H9 (cell line): Measurements from ENCODE around the gene RNF186. TPM values are rescaled to one million over a fixed set of nuclear protein-coding genes. Genes with fewer than 3 reads are reported as not detected.

ENCODE experiments used
- DNase-seq: peaks from one replicate; pipeline ENCODE4 v3.0.0-alpha.2; 2017
- H2AFZ ChIP-seq: one replicate; pipeline ENCODE4 v1.6.1; 2013; ENCODE audit warnings: mild to moderate bottlenecking, low read length, control low read depth, moderate library complexity
- H2AK5ac ChIP-seq: 2 replicates; pipeline ENCODE4 v1.6.1; 2013; ENCODE audit warnings: low read length, control low read depth, mixed read lengths; ENCODE audit not compliant: insufficient read length
- H2BK120ac ChIP-seq: one replicate; pipeline ENCODE4 v1.6.1; 2013; ENCODE audit warnings: low read depth, mild to moderate bottlenecking, low read length, control low read depth, inconsistent platforms; ENCODE audit not compliant: poor library complexity, severe bottlenecking
- H2BK12ac ChIP-seq: 2 replicates; pipeline ENCODE4 v1.6.1; 2013; ENCODE audit warnings: low read length, control low read depth, mixed read lengths, low read depth; ENCODE audit not compliant: insufficient read length
- H2BK15ac ChIP-seq: 2 replicates; pipeline ENCODE4 v1.6.1; 2013; ENCODE audit warnings: low read depth, low read length, control low read depth
- H2BK20ac ChIP-seq: one replicate; pipeline ENCODE4 v1.6.1; 2013; ENCODE audit warnings: low read depth, mild to moderate bottlenecking, low read length, control low read depth, inconsistent platforms; ENCODE audit not compliant: poor library complexity, severe bottlenecking
- H2BK5ac ChIP-seq: 2 replicates; pipeline ENCODE4 v1.6.1; 2013; ENCODE audit warnings: low read length, control low read depth, mixed read lengths; ENCODE audit not compliant: insufficient read length
- H3K14ac ChIP-seq: 2 replicates; pipeline ENCODE4 v1.6.1; 2013; ENCODE audit warnings: low read length, control low read depth; ENCODE audit not compliant: insufficient read depth
- H3K18ac ChIP-seq: 2 replicates; pipeline ENCODE4 v1.6.1; 2013; ENCODE audit warnings: low read depth, mild to moderate bottlenecking, mixed read lengths, low read length, control low read depth; ENCODE audit not compliant: insufficient read length
- H3K23ac ChIP-seq: 2 replicates; pipeline ENCODE4 v1.6.1; 2013; ENCODE audit warnings: low read length, control low read depth, mixed read lengths, low read depth; ENCODE audit not compliant: insufficient read length
- H3K23me2 ChIP-seq: 2 replicates; pipeline ENCODE4 v1.6.1; 2013; ENCODE audit warnings: low read depth, mild to moderate bottlenecking, mixed read lengths, low read length, control low read depth; ENCODE audit not compliant: insufficient read length, poor library complexity, severe bottlenecking
- H3K27ac ChIP-seq: 2 replicates; pipeline ENCODE4 v1.5.1; 2013; ENCODE audit warnings: low read length, control low read depth, mixed read lengths, low read depth; ENCODE audit not compliant: insufficient read length
- H3K27me3 ChIP-seq: 2 replicates; pipeline ENCODE4 v1.6.1; 2013; ENCODE audit warnings: low read length, control low read depth, inconsistent platforms; ENCODE audit not compliant: insufficient read depth
- H3K4ac ChIP-seq: 2 replicates; pipeline ENCODE4 v1.6.1; 2013; ENCODE audit warnings: low read depth, mild to moderate bottlenecking, control low read depth, inconsistent platforms, low read length, moderate library complexity
- H3K4me1 ChIP-seq: 2 replicates; pipeline ENCODE4 v1.6.1; 2013; ENCODE audit warnings: low read length, control low read depth, inconsistent platforms; ENCODE audit not compliant: insufficient read depth
- H3K4me2 ChIP-seq: 2 replicates; pipeline ENCODE4 v1.6.1; 2013; ENCODE audit warnings: low read length, control low read depth, mixed read lengths; ENCODE audit not compliant: insufficient read length, insufficient read depth
- H3K56ac ChIP-seq: 2 replicates; pipeline ENCODE4 v1.6.1; 2013; ENCODE audit warnings: low read depth, mild to moderate bottlenecking, mixed read lengths, low read length, control low read depth; ENCODE audit not compliant: insufficient read length
- H3K79me1 ChIP-seq: 2 replicates; pipeline ENCODE4 v1.6.1; 2013; ENCODE audit warnings: low read depth, mild to moderate bottlenecking, moderate library complexity, low read length, control low read depth, inconsistent platforms; ENCODE audit not compliant: insufficient read depth, poor library complexity, severe bottlenecking
- H3K79me2 ChIP-seq: 2 replicates; pipeline ENCODE4 v1.6.1; 2013; ENCODE audit warnings: low read length, control low read depth, inconsistent platforms; ENCODE audit not compliant: insufficient read depth
- H3K9ac ChIP-seq: 2 replicates; pipeline ENCODE4 v1.6.1; 2013; ENCODE audit warnings: low read length, control low read depth, mixed read lengths; ENCODE audit not compliant: insufficient read length; ENCODE audit errors: extremely low read depth
- H3K9me3 ChIP-seq: one replicate; pipeline ENCODE4 v1.6.1; 2013; ENCODE audit warnings: low read depth, low read length, inconsistent platforms; ENCODE audit not compliant: control insufficient read depth
- H3T11ph ChIP-seq: one replicate; pipeline ENCODE4 v1.6.1; 2013; ENCODE audit warnings: mild to moderate bottlenecking, low read length, control low read depth, inconsistent platforms
- H4K20me1 ChIP-seq: one replicate; pipeline ENCODE4 v1.6.1; 2013; ENCODE audit not compliant: control insufficient read depth, insufficient read length, insufficient read depth
- H4K5ac ChIP-seq: 2 replicates; pipeline ENCODE4 v1.6.1; 2013; ENCODE audit warnings: low read depth, mild to moderate bottlenecking, mixed read lengths, low read length, control low read depth; ENCODE audit not compliant: insufficient read length
- H4K8ac ChIP-seq: replicated peaks from 2 replicates; pipeline ENCODE4 v1.6.1; 2013; ENCODE audit warnings: low read length, control low read depth, mixed read lengths, low read depth; ENCODE audit not compliant: insufficient read length
- H4K91ac ChIP-seq: 2 replicates; pipeline ENCODE4 v1.6.1; 2013; ENCODE audit warnings: low read depth, mild to moderate bottlenecking, moderate library complexity, mixed read lengths, low read length, control low read depth; ENCODE audit not compliant: insufficient read length
- H3K27ac Mint-ChIP-seq, 3 experiments: 2 replicates in 2 of 3; 3 replicates in 1 of 3; pipeline ENCODE4 v1.8.0; 2020 to 2021; ENCODE audit warnings: mixed read lengths in 3 of 3, mild to moderate bottlenecking in 1 of 3, moderate library complexity in 1 of 3
- H3K27me3 Mint-ChIP-seq: 2 replicates; pipeline ENCODE4 v1.8.0; 2021; ENCODE audit warnings: low read depth, mild to moderate bottlenecking, moderate library complexity, mixed read lengths
- H3K36me3 Mint-ChIP-seq, 3 experiments: 2 replicates in 2 of 3; 3 replicates in 1 of 3; pipeline ENCODE4 v1.8.0; 2020 to 2021; ENCODE audit warnings: low read depth in 3 of 3, mixed read lengths in 3 of 3; ENCODE audit not compliant: insufficient read depth in 1 of 3
- H3K4me1 Mint-ChIP-seq, 2 experiments: 2 replicates each; pipeline ENCODE4 v1.8.0; 2020; ENCODE audit warnings: mixed read lengths in 2 of 2
- H3K4me3 Mint-ChIP-seq, 2 experiments: 2 replicates in 1 of 2; 3 replicates in 1 of 2; pipeline ENCODE4 v1.8.0; 2020 to 2021; ENCODE audit warnings: mild to moderate bottlenecking in 2 of 2, mixed read lengths in 2 of 2, moderate library complexity in 1 of 2
- H3K9me3 Mint-ChIP-seq, 2 experiments: 2 replicates in 1 of 2; 3 replicates in 1 of 2; pipeline ENCODE4 v1.8.0; 2020; ENCODE audit warnings: mild to moderate bottlenecking in 2 of 2, mixed read lengths in 2 of 2, moderate library complexity in 1 of 2
- CTCF ChIP-seq: fragments of 200-600 bp; sonication (generic); conservative IDR thresholded peaks from 3 replicates; pipeline ENCODE4 v1.8.0; 2021; ENCODE audit warnings: antibody characterized with exemption, mild to moderate bottlenecking
- WGBS: extraction: QIAGEN DNeasy Blood & Tissue Kit; methylation state at CpG from one replicate; pipeline ENCODE4 v1.1.7; 2013; ENCODE audit warnings: missing lambda C conversion rate, low lambda C conversion rate, mixed read lengths; ENCODE audit not compliant: insufficient read length; ENCODE audit errors: extremely low coverage; 5-methylcytosine and 5-hydroxymethylcytosine counted together
- total RNA-seq: library from RNA; stranded (reverse); gene quantifications from 2 replicates; pipeline ENCODE4 v1.2.1, GENCODE V29; 2021

Gene RNF186
- total RNA-seq, 1 experiment from 2014 or later = not detected

GRCh38 chr1:19812875-19813642 is 2.0 kb downstream of the RNF186 start:
- H3K27me3 Mint-ChIP-seq = peaks cover 15% of the 10 kb centered on the region
- H3K9me3 ChIP-seq = no peaks in the 10 kb centered on the region
- no peak overlapping the region for H4K91ac ChIP-seq
- no peak overlapping the region for H3K4me2 ChIP-seq
- no peak overlapping the region for H2BK20ac ChIP-seq
- H2AK5ac ChIP-seq = no peak overlapping the region
- peaks cover 4 to 6% (median 4%) of the 10 kb centered on the region in 3 experiments; a peak in 4 of 7 replicates for H3K36me3 Mint-ChIP-seq
- H3K18ac ChIP-seq = no peak overlapping the region
- no peaks in the 10 kb centered on the region for H4K20me1 ChIP-seq
- H3K4ac ChIP-seq = no peak overlapping the region
- peaks cover 12% of the 10 kb centered on the region; the same call in 1 of the 2 replicates for H3K4me1 ChIP-seq
- H3K23ac ChIP-seq = no peak overlapping the region
- no peak overlapping the region for H3K27ac ChIP-seq
- H2BK15ac ChIP-seq = no peak overlapping the region
- no peak overlapping the region for H4K8ac ChIP-seq
- H2BK12ac ChIP-seq = no peak overlapping the region
- H2AFZ ChIP-seq = no peak overlapping the region
- no peaks in the 10 kb centered on the region for H3K23me2 ChIP-seq
- no peak overlapping the region for H3K56ac ChIP-seq
- no peaks in the 10 kb centered on the region for H3K79me2 ChIP-seq
- no peak overlapping the region for H3K14ac ChIP-seq
- H3K9ac ChIP-seq = no peak overlapping the region
- DNase-seq = no peak
- H2BK120ac ChIP-seq = no peak overlapping the region
- no peaks in the 10 kb centered on the region for H3K79me1 ChIP-seq
- H2BK5ac ChIP-seq = no peak overlapping the region
- H3K9me3 Mint-ChIP-seq = peaks cover 9% of the 10 kb centered on the region in 2 experiments; a peak in 4 of 5 replicates
- no peak overlapping the region for H3K4me3 Mint-ChIP-seq
- H3K27me3 ChIP-seq = no peaks in the 10 kb centered on the region
- no peak overlapping the region for H3K27ac Mint-ChIP-seq
- TF ChIP-seq CTCF = no peak
- H3T11ph ChIP-seq = no peak overlapping the region
- peaks cover 46 to 51% of the 10 kb centered on the region in 2 experiments for H3K4me1 Mint-ChIP-seq
- WGBS = no CpG with 5 or more reads among the region's 15 CpGs
- H4K5ac ChIP-seq = no peak overlapping the region
